Measurements from ENCODE around the gene ABI1.

The ABI1 gene

GRCh38 chr10:26730552-26730951 lies 130.2 kb downstream of the ABI1 start:
- no peaks in the 10 kb centered on the region for H3K4me1 Mint-ChIP-seq
- H3K36me3 Mint-ChIP-seq (ENCODE audit: low read depth), result peaks cover 45% of the 10 kb centered on the region
- H3K27me3 Mint-ChIP-seq (ENCODE audit: low read depth), result no peaks in the 10 kb centered on the region
- no peak for TF ChIP-seq CTCF (IDR thresholded peaks at IDR 0.05; ENCODE audit: unreplicated experiment in 3 of 3)
- no peaks in the 10 kb centered on the region for H3K9me3 Mint-ChIP-seq
- H3K27ac Mint-ChIP-seq, result no peak overlapping the region
- H3K4me3 Mint-ChIP-seq, result no peak overlapping the region

GRCh38 chr10:26729395-26729794 lies 131.4 kb downstream of the ABI1 start:
- H3K36me3 Mint-ChIP-seq (ENCODE audit: low read depth), result peaks cover 39% of the 10 kb centered on the region
- no peaks in the 10 kb centered on the region for H3K27me3 Mint-ChIP-seq (ENCODE audit: low read depth)
- no peaks in the 10 kb centered on the region for H3K9me3 Mint-ChIP-seq
- H3K4me3 Mint-ChIP-seq, result no peak overlapping the region
- no peak for TF ChIP-seq CTCF (IDR thresholded peaks at IDR 0.05; ENCODE audit: unreplicated experiment in 3 of 3)
- H3K4me1 Mint-ChIP-seq, result no peaks in the 10 kb centered on the region
- no peak overlapping the region for H3K27ac Mint-ChIP-seq

- H3K27me3 Mint-ChIP-seq (ENCODE audit: low read depth), result no peaks in the 10 kb centered on the region
- no peak for TF ChIP-seq CTCF (IDR thresholded peaks at IDR 0.05; ENCODE audit: unreplicated experiment in 3 of 3)
- peaks cover 37% of the 10 kb centered on the region for H3K36me3 Mint-ChIP-seq (ENCODE audit: low read depth)
- H3K9me3 Mint-ChIP-seq, result no peaks in the 10 kb centered on the region
- H3K4me1 Mint-ChIP-seq, result no peaks in the 10 kb centered on the region
- no peak overlapping the region for H3K27ac Mint-ChIP-seq
- H3K4me3 Mint-ChIP-seq, result no peak overlapping the region
Measured at GRCh38 chr10:26728957-26729356, 131.8 kb downstream of the ABI1 start.

GRCh38 chr10:26727005-26727404 lies 133.8 kb downstream of the ABI1 start:
- H3K36me3 Mint-ChIP-seq (ENCODE audit: low read depth), result peaks cover 30% of the 10 kb centered on the region
- no peaks in the 10 kb centered on the region for H3K9me3 Mint-ChIP-seq
- no peak overlapping the region for H3K27ac Mint-ChIP-seq
- TF ChIP-seq CTCF (IDR thresholded peaks at IDR 0.05; ENCODE audit: unreplicated experiment in 3 of 3), result no peak
- H3K4me3 Mint-ChIP-seq, result no peak overlapping the region
- no peaks in the 10 kb centered on the region for H3K4me1 Mint-ChIP-seq
- H3K27me3 Mint-ChIP-seq (ENCODE audit: low read depth), result no peaks in the 10 kb centered on the region

- H3K9me3 Mint-ChIP-seq, result no peaks in the 10 kb centered on the region
- H3K4me3 Mint-ChIP-seq, result no peak overlapping the region
- peaks cover 27% of the 10 kb centered on the region for H3K36me3 Mint-ChIP-seq (ENCODE audit: low read depth)
- no peak overlapping the region for H3K27ac Mint-ChIP-seq
- H3K4me1 Mint-ChIP-seq, result no peaks in the 10 kb centered on the region
- TF ChIP-seq CTCF (IDR thresholded peaks at IDR 0.05; ENCODE audit: unreplicated experiment in 3 of 3), result peak; percentile 82 to 93 (median 88)
- no peaks in the 10 kb centered on the region for H3K27me3 Mint-ChIP-seq (ENCODE audit: low read depth)
Measured at GRCh38 chr10:26725837-26726727, 134.7 kb downstream of the ABI1 start.

GRCh38 chr10:26723016-26723415 lies 137.7 kb downstream of the ABI1 start:
- no peaks in the 10 kb centered on the region for H3K27me3 Mint-ChIP-seq (ENCODE audit: low read depth)
- no peaks in the 10 kb centered on the region for H3K4me1 Mint-ChIP-seq
- H3K4me3 Mint-ChIP-seq, result no peak overlapping the region
- H3K9me3 Mint-ChIP-seq, result no peaks in the 10 kb centered on the region
- peaks cover 32% of the 10 kb centered on the region for H3K36me3 Mint-ChIP-seq (ENCODE audit: low read depth)
- no peak overlapping the region for H3K27ac Mint-ChIP-seq
- TF ChIP-seq CTCF (IDR thresholded peaks at IDR 0.05; ENCODE audit: unreplicated experiment in 3 of 3), result no peak
